Measurements from ENCODE around the gene HLA-C.
"Not testable (repeated sequence)": the region's sequence is repeated elsewhere in the genome, so short reads cannot be mapped to it uniquely, and the experiment has no call there.

HLA-C gene

GRCh38 chr6:31271641-31272357, at the start of gene HLA-C:
TSS of gene HLA-C (minus strand) at chr6:31272092. CDS start at chr6:31272071, 21 bp downstream.
- ATAC-seq, result peak; percentile 88 to 91

- no peak for ATAC-seq
Measured at GRCh38 chr6:31321005-31321707, 49.3 kb upstream of the HLA-C start.

DNA sequence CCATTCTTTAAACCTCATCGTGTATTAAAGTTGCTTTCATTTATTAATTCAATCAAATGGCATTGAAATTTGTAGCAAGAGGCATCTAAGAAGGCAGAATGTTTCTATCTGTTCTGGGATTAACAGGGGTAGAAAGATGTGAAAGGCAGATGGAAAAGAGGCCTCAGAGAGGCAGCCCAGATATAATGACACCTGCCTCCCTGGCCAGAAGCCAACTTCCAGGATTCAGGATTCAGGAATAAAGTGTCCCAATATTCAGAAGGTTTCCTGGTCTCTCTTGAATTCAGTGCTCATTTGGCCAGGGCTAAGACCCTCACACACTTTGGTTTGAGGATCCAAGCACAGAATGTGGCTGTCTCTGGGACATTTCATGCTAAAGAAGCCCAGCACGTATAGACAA, 45.1 kb upstream of the HLA-C start:
- ATAC-seq, result no peak

DNA sequence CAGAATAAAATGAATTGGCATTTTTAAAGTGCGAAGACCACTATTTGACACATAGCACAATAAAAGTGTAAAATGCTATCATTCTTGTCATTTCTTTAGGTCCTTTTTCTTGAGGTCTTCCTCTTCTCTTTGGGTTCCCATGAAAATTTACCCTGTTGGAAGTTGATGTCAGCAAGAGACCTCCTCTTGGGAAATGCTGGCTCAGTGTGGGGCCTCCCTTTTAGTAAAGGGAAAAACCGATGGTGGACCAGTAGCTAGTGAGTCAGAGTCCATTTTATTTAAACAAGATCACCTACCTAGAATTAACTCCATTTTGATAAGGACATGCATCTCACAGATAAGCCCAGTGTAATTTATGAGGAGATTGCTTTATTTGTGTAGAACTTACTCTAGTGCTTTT, 37.7 kb upstream of the HLA-C start:
- no peak for ATAC-seq

DNA sequence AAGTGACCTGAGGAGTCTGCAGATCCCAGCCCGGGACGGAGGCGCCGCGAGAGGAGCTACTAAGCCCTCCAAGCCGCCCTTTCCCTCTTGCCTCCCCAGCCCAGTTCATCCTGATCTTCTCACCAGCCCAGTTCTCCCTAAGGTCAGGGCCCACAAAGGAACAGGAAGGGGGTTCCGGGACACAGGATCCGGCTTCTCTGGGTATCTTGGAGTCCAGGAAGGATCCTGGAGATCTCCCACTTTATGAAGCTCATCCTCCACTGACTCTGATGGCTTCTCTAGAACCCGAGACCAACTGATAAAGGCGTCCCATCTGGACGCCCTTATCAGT, 36.9 kb upstream of the HLA-C start:
- no peak for ATAC-seq

GRCh38 chr6:31308050-31308844, 36.4 kb upstream of the HLA-C start:
- ATAC-seq, result peak; percentile 77 to 93

DNA sequence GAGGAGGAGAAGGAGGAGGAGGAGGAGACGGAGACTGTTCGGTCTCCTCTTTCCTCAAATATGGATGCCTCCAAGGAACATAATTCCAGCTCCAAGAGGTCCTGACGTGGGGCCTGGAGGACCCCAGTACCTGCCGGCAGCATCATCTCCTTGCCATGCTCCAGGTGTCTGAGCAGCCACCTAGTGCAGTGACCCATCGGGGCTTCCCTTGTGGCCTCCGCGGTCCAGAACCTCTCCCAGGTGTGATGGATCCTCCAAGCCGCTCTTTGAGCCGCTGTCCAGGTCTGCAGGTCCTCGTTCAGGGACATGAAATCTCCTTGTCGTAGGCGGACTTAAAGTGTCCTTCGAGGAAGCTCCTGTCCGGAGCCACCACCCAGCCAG, 35.8 kb upstream of the HLA-C start:
- ATAC-seq, result no peak

- peak in 1 of 2 donors; percentile 56 for ATAC-seq
Measured at GRCh38 chr6:31305703-31306219, 33.9 kb upstream of the HLA-C start.

DNA sequence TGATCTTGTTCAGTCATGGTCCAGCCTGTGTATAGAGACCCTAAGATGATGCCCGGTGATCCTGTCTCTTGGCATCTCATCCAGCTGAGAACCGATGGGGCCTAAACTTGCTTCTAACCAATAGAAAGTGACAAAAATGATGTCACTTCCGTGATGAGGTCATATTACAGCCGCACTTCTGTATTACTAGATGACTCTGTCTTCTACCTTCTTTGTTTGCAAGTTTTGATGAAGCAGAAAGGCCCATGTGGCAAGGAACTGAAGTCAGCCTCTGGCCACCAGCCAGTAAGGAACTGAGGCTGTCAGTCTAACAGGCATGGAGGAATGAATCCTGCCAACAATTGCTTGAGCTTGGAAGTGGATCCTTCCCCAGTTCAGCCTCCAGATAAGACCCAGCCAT, 32.8 kb upstream of the HLA-C start:
- no peak for ATAC-seq

DNA sequence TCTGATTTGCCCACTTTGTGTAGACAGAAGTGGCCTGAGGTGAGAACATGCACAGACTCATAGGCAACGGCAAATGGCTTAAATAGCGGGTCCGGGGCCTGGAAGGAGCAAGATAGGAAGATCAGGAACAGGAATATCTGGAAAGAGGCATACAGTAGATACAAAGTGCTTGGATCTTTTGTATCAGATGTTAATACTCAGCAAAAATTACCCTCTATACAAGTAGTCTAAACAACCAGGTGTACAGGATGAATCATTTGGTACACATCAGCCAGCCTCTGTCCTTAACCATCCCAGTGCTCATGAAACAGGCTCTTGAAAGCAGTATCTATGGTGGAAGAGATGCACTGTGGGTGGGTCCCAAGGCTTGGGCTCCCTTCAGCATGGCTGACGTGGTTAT, 28.9 kb upstream of the HLA-C start:
- no peak for ATAC-seq

DNA sequence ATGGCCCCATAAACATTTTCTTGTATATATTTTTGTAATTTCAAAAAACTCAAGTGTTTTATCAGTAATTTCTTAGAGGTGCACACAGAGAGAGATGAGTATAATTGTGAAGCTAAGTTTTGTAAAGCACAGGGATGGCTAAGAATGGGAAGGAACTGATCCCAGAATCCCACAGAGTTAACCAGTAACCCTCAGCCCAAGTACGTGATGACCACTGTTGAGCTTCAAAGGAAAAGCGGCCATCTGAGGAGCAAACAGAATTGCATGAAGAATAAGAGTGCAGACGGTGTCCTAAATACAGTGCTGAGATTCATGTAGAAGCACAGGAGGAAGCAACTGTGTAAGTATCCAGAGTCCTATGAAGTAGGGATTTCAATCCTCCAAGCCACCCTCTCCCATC, 28.1 kb upstream of the HLA-C start:
- no peak for ATAC-seq

- ATAC-seq, result no peak
Measured at GRCh38 chr6:31299511-31299910, 27.6 kb upstream of the HLA-C start.

- no peak for ATAC-seq
Measured at GRCh38 chr6:31294056-31294455, 22.2 kb upstream of the HLA-C start.

DNA sequence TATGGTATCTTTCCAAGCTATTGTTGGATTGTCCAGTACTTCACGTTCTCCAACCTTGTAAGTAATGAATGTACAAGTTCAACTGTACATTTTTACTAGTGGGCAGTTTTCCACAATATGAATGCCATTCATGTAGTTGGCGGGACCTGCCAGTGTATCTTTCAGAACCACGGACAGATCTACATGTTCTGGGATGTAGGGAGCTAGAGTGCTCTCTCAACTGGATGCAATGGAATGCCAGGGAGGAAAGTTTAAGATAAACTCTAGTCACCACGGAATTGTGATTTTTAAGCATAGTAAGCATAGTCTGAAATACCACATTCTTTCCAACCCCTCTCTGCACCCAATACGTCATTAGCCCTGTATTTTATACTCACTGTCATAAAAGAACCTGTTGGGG, 21.5 kb upstream of the HLA-C start:
- ATAC-seq, result no peak

DNA sequence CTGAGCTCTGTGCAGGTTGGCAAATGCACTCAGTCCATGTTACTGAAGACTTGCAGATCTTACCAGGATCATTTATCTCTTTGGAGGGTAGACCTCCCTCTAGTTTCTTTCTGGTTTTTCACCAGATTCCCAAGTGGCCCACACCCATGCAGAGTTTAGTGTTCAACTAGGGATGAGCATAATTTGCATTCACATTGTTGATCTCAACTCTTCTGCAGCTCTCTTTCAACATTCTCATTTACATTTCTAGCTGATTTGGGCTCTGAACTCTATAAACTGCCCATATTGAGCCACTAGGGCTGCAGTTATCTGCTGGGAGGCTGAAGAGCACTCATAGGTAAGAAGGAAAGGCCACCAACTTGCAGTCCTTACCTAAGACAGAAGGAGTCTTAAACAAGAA, 17.9 kb upstream of the HLA-C start:
- ATAC-seq, result no peak

GRCh38 chr6:31287619-31288018, 15.7 kb upstream of the HLA-C start:
- no peak for ATAC-seq

GRCh38 chr6:31285982-31286381, 14.1 kb upstream of the HLA-C start:
- ATAC-seq, result no peak

DNA sequence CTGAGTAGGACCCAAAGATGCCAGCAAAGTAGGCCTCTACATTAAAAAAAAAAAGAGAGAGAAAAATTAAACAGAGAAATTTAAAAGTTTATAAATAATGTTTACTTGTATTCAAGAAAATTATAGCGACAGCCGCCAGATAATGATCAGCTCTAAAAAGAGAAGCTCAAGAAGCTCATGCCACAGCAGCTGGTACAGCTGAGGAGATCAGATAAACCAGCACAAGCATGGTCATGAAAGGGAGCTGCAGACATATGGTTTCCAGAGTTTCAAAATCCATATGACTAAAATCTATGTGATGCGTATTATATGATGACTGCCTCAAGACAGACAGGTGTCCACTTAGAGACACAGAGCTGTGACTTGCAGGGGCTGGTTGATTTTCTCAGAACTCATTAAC, 13.6 kb upstream of the HLA-C start:
- peak in 1 of 2 donors; percentile 36 for ATAC-seq

- ATAC-seq, result not testable (repeated sequence)
Measured at GRCh38 chr6:31279647-31280046, 7.8 kb upstream of the HLA-C start.

DNA sequence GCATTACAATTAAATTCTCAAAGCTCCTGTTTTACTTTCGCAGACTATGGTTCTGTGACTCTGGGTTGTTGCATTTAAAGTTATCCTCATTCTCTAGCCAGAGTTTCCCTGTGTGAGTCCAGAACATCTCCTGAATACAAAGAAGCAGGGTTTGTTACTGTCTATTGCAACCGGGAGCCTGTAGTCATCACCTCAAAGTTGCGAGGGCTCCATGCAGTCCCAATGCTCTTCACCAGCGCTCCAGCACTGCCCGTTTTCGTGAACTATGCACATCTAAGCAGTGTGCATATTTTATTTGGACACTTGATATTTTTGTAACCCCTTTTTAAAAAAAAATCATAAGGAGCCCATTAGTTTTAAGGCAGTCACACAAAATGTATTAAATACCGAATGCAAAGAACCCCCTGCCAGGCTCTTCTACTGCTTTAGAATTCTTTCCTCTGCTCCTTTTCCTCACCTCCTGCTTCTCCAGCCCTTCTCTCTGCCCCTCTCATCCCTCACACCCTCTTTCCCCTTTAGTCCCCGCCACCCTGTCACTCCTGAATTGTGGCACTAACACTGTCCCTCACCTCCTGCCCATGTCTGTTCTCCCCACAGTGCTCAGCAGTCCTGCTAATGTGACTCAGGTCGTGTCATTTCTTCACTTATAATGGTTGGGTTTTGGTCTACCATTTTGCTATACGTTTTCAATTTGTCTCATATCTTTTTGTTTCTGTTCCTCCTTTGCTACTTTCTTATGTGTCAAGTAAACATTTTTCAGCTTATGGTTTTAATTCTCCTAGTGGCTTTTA, 1.1 kb upstream of the HLA-C start:
- ATAC-seq, result peak in 1 of 2 donors; percentile 18

DNA sequence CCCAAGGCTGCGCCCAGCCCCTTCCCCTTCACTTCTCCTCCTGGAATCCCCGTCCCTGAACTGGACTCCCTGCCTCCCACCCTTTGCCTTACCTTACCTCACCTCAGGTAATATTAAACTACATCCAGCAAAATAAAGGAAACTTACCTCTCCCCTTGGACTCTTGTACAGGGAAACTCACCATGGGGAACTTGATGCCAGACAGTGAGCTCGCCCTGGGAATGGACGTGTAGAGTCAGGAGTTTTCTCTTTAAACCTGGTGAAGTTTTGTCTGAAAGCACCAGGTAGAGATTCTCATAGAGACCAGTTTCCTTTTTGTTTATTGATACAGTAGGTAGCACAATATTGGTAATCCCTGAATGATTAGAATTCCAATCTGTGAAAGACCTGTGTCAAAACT, 544 bp upstream of the HLA-C start:
- no peak for ATAC-seq

- peak; percentile 43 for ATAC-seq
Measured at GRCh38 chr6:31270788-31271640, 878 bp downstream of the HLA-C start.
